HEK293 (cell line): ENCODE measurements around the gene MFSD11.
A peak's percentile ranks its signal among the peaks of the same experiment; 100 is the strongest.

Experiments
- KLF10 ChIP-seq: fragments of 450-650 bp; IDR thresholded peaks from 2 replicates; pipeline ENCODE4 v1.5.1; 2018; ENCODE audit warnings: missing biosample characterization, mild to moderate bottlenecking, missing genetic modification characterization
- OSR2 ChIP-seq: fragments of 450-650 bp; formaldehyde crosslinking; IDR thresholded peaks from 2 replicates; pipeline ENCODE4 v1.5.1; 2016; ENCODE audit warnings: missing biosample characterization, missing genetic modification characterization
- SCRT1 ChIP-seq: fragments of 450-650 bp; formaldehyde crosslinking; IDR thresholded peaks from 2 replicates; pipeline ENCODE4 v1.5.1; 2016; ENCODE audit warnings: missing biosample characterization, missing genetic modification characterization, borderline replicate concordance
- SP3 ChIP-seq: fragments of 450-650 bp; formaldehyde crosslinking; IDR thresholded peaks from 2 replicates; pipeline ENCODE4 v1.5.1; 2016; ENCODE audit warnings: missing biosample characterization, missing genetic modification characterization
- ZBTB21 ChIP-seq: fragments of 450-650 bp; formaldehyde crosslinking; IDR thresholded peaks from 2 replicates; pipeline ENCODE4 v1.5.1; 2017; ENCODE audit warnings: missing biosample characterization, missing genetic modification characterization
- ZFHX2 ChIP-seq: fragments of 450-650 bp; formaldehyde crosslinking; conservative IDR thresholded peaks from 2 replicates; pipeline ENCODE4 v1.5.1; 2016; ENCODE audit warnings: missing biosample characterization, missing genetic modification characterization
- ZIC2 ChIP-seq: fragments of 450-650 bp; formaldehyde crosslinking; IDR thresholded peaks from 2 replicates; pipeline ENCODE4 v1.5.1; 2016; ENCODE audit warnings: missing biosample characterization, missing genetic modification characterization
- ZNF174 ChIP-seq: fragments of 450-650 bp; formaldehyde crosslinking; IDR thresholded peaks from 2 replicates; pipeline ENCODE4 v1.5.0; 2017; ENCODE audit warnings: missing biosample characterization, mild to moderate bottlenecking, missing genetic modification characterization
- ZNF175 ChIP-seq: fragments of 450-650 bp; formaldehyde crosslinking; IDR thresholded peaks from 2 replicates; pipeline ENCODE4 v1.5.1; 2016; ENCODE audit warnings: missing biosample characterization, missing genetic modification characterization
- ZNF274 ChIP-seq, 2 experiments: fragments of 200-500 bp in 1 of 2; fragments of 450-650 bp in 1 of 2; sonication (Bioruptor generic) in 1 of 2; formaldehyde crosslinking in 1 of 2; IDR thresholded peaks; 2 replicates each; pipeline versions ENCODE4 v1.5.1 to v1.6.1; 2014 to 2016; ENCODE audit warnings: borderline replicate concordance in 1 of 2, inconsistent platforms in 1 of 2, low read length in 1 of 2, missing biosample characterization in 1 of 2, missing genetic modification characterization in 1 of 2
- ZNF292 ChIP-seq: fragments of 450-650 bp; formaldehyde crosslinking; IDR thresholded peaks from 2 replicates; pipeline ENCODE4 v1.5.1; 2016; ENCODE audit warnings: low read depth, missing biosample characterization, missing genetic modification characterization, borderline replicate concordance
- ZNF302 ChIP-seq: fragments of 450-650 bp; formaldehyde crosslinking; IDR thresholded peaks from 2 replicates; pipeline ENCODE4 v1.5.1; 2016; ENCODE audit warnings: missing biosample characterization, missing genetic modification characterization, low read depth
- ZNF341 ChIP-seq: fragments of 450-650 bp; formaldehyde crosslinking; IDR thresholded peaks from 2 replicates; pipeline ENCODE4; 2016; ENCODE audit warnings: low read depth, missing biosample characterization, missing genetic modification characterization
- ZNF366 ChIP-seq: fragments of 450-650 bp; formaldehyde crosslinking; conservative IDR thresholded peaks from 2 replicates; pipeline ENCODE4 v1.5.1; 2016; ENCODE audit warnings: missing biosample characterization, missing genetic modification characterization
- ZNF473 ChIP-seq: fragments of 450-650 bp; formaldehyde crosslinking; IDR thresholded peaks from 2 replicates; pipeline ENCODE4 v1.5.1; 2017; ENCODE audit warnings: missing biosample characterization, missing genetic modification characterization
- ZNF501 ChIP-seq: fragments of 450-650 bp; formaldehyde crosslinking; IDR thresholded peaks from 2 replicates; pipeline ENCODE4 v1.5.1; 2016; ENCODE audit warnings: missing biosample characterization, missing genetic modification characterization
- ZNF510 ChIP-seq: fragments of 450-650 bp; formaldehyde crosslinking; IDR thresholded peaks from 2 replicates; pipeline ENCODE4 v1.5.1; 2018; ENCODE audit warnings: mild to moderate bottlenecking, missing genetic modification characterization, missing biosample characterization; ENCODE audit not compliant: insufficient replicate concordance
- ZNF585B ChIP-seq: fragments of 450-650 bp; formaldehyde crosslinking; IDR thresholded peaks from 2 replicates; pipeline ENCODE4 v1.5.1; 2016; ENCODE audit warnings: missing biosample characterization, missing genetic modification characterization
- ZNF610 ChIP-seq: fragments of 450-650 bp; formaldehyde crosslinking; IDR thresholded peaks from 2 replicates; pipeline ENCODE4 v1.5.1; 2016; ENCODE audit warnings: missing biosample characterization, missing genetic modification characterization, borderline replicate concordance
- ZNF621 ChIP-seq: fragments of 450-650 bp; formaldehyde crosslinking; IDR thresholded peaks from 2 replicates; pipeline ENCODE4 v1.5.1; 2017; ENCODE audit warnings: missing biosample characterization, missing genetic modification characterization
- ZNF624 ChIP-seq: fragments of 450-650 bp; formaldehyde crosslinking; IDR thresholded peaks from 2 replicates; pipeline ENCODE4 v1.5.1; 2017; ENCODE audit warnings: missing biosample characterization, missing genetic modification characterization
- ZNF658 ChIP-seq: fragments of 450-650 bp; formaldehyde crosslinking; IDR thresholded peaks from 2 replicates; pipeline ENCODE4; 2016; ENCODE audit warnings: missing biosample characterization, missing genetic modification characterization
- ZNF677 ChIP-seq: fragments of 450-650 bp; IDR thresholded peaks from 2 replicates; pipeline ENCODE4 v1.5.0; 2018; ENCODE audit warnings: missing biosample characterization, mild to moderate bottlenecking, missing genetic modification characterization, moderate library complexity
- ZNF792 ChIP-seq: fragments of 450-650 bp; formaldehyde crosslinking; IDR thresholded peaks from 2 replicates; pipeline ENCODE4 v1.5.1; 2016; ENCODE audit warnings: missing biosample characterization, missing genetic modification characterization
- ZNF830 ChIP-seq: fragments of 450-650 bp; IDR thresholded peaks from 2 replicates; pipeline ENCODE4 v1.5.0; 2018; ENCODE audit warnings: missing biosample characterization, missing genetic modification characterization, low read depth, mild to moderate bottlenecking, moderate library complexity
- ZSCAN30 ChIP-seq: fragments of 450-650 bp; IDR thresholded peaks from 2 replicates; pipeline ENCODE4 v1.5.1; 2018; ENCODE audit warnings: missing biosample characterization, mild to moderate bottlenecking, missing genetic modification characterization, moderate library complexity
- TF ChIP-seq, protein P1 (sequence below): fragments of 450-650 bp; formaldehyde crosslinking; IDR thresholded peaks from 2 replicates; pipeline ENCODE4 v1.5.1; 2016; ENCODE audit warnings: missing biosample characterization, missing genetic modification characterization
- TF ChIP-seq, protein P2 (sequence below): fragments of 450-650 bp; formaldehyde crosslinking; IDR thresholded peaks from 2 replicates; pipeline ENCODE4 v1.5.1; 2016; ENCODE audit warnings: missing biosample characterization, missing genetic modification characterization
- TF ChIP-seq, protein P3 (sequence below): fragments of 450-650 bp; formaldehyde crosslinking; IDR thresholded peaks from 2 replicates; pipeline ENCODE4 v1.5.1; 2016; ENCODE audit warnings: missing biosample characterization, missing genetic modification characterization
- TF ChIP-seq, protein P4 (sequence below): IDR thresholded peaks from 2 replicates; pipeline ENCODE4 v1.6.1; 2011; ENCODE audit warnings: mild to moderate bottlenecking, low read depth, low read length, borderline replicate concordance

Gene MFSD11

DNA sequence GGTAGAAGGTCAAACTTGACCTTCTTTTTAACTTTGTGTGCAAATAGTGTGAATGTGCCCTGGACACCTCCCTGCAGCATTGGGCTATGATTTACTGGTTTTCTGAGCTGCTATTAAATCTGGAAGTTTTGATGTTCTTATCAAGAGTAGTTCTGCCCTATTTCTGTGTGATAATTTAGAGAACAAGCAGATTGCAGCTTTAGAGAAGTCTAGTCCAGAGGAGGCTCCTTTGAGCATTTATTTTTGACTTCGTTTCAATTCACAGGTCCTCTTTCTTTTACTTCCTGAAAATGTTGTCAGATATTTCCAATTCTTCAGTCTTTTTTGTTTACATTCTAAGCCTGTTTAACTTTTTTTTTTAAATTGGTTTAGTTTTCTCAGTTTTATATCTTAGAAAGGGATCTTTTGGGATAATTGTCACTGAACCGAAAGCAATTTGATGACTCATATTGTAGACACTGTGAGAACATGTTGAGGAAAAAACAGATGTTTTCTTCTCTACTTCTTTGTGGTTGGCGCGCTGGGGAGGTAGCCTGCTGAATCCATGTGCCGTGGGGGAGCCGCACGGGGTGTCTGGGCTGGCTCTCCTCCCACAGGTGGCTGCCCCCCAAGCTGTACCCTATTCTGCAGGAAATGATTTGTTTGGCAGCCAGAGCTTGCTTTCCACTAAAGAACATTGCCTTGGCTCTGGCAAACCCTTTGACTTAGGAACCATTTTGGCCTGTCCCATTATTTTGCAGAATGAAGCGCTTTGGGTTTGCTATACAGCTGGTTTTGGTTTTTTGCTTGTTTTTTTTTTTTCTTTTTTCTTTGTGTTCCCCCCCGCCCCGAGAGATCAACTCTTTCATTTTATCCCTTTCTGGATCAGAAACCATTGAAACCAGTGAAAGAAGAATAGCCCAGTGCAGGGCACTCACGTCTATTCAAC, 53.4 kb downstream of the MFSD11 start (continued):
- no peak for TF ChIP-seq ZNF175 (tag by site-specific recombination)
- no peak for TF ChIP-seq ZFHX2
- peak; percentile 48; the same call in 1 of the 2 replicates for TF ChIP-seq ZBTB21 (tag by site-specific recombination)
- TF ChIP-seq ZNF677 (tag by site-specific recombination), result no peak
- no peak for TF ChIP-seq ZNF792 (tag by site-specific recombination)
- TF ChIP-seq ZNF341 (tag by site-specific recombination), result peak; percentile 67
- TF ChIP-seq, protein P1, sequence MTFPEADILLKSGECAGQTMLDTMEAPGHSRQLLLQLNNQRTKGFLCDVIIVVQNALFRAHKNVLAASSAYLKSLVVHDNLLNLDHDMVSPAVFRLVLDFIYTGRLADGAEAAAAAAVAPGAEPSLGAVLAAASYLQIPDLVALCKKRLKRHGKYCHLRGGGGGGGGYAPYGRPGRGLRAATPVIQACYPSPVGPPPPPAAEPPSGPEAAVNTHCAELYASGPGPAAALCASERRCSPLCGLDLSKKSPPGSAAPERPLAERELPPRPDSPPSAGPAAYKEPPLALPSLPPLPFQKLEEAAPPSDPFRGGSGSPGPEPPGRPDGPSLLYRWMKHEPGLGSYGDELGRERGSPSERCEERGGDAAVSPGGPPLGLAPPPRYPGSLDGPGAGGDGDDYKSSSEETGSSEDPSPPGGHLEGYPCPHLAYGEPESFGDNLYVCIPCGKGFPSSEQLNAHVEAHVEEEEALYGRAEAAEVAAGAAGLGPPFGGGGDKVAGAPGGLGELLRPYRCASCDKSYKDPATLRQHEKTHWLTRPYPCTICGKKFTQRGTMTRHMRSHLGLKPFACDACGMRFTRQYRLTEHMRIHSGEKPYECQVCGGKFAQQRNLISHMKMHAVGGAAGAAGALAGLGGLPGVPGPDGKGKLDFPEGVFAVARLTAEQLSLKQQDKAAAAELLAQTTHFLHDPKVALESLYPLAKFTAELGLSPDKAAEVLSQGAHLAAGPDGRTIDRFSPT (tag by site-specific recombination), result no peak
- peak; percentile 33; the same call in 1 of the 2 replicates for TF ChIP-seq OSR2 (tag by site-specific recombination)
- no peak for TF ChIP-seq ZNF658
- TF ChIP-seq ZIC2 (tag by site-specific recombination), result peak; percentile 66
- TF ChIP-seq ZSCAN30 (tag by site-specific recombination), result no peak
- no peak for TF ChIP-seq ZNF621 (tag by site-specific recombination)
- TF ChIP-seq, protein P2, sequence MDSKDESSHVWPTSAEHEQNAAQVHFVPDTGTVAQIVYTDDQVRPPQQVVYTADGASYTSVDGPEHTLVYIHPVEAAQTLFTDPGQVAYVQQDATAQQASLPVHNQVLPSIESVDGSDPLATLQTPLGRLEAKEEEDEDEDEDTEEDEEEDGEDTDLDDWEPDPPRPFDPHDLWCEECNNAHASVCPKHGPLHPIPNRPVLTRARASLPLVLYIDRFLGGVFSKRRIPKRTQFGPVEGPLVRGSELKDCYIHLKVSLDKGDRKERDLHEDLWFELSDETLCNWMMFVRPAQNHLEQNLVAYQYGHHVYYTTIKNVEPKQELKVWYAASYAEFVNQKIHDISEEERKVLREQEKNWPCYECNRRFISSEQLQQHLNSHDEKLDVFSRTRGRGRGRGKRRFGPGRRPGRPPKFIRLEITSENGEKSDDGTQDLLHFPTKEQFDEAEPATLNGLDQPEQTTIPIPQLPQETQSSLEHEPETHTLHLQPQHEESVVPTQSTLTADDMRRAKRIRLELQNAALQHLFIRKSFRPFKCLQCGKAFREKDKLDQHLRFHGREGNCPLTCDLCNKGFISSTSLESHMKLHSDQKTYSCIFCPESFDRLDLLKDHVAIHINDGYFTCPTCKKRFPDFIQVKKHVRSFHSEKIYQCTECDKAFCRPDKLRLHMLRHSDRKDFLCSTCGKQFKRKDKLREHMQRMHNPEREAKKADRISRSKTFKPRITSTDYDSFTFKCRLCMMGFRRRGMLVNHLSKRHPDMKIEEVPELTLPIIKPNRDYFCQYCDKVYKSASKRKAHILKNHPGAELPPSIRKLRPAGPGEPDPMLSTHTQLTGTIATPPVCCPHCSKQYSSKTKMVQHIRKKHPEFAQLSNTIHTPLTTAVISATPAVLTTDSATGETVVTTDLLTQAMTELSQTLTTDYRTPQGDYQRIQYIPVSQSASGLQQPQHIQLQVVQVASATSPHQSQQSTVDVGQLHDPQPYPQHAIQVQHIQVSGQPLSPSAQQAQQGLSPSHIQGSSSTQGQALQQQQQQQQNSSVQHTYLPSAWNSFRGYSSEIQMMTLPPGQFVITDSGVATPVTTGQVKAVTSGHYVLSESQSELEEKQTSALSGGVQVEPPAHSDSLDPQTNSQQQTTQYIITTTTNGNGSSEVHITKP (tag by site-specific recombination), result peak; percentile 93
- no peak for TF ChIP-seq ZNF174 (tag by site-specific recombination)
- TF ChIP-seq ZNF473 (tag by site-specific recombination), result no peak
- TF ChIP-seq ZNF366 (tag by site-specific recombination), result peak; percentile 82; the same call in 1 of the 2 replicates
- TF ChIP-seq SP3 (tag by site-specific recombination), result 0 out of 2 replicates have a peak, but pooled peaks have one; percentile 10
- TF ChIP-seq ZNF292 (tag by site-specific recombination), result no peak
- TF ChIP-seq KLF10 (tag by site-specific recombination), result 0 out of 2 replicates have a peak, but pooled peaks have one; percentile 28
- TF ChIP-seq ZNF610 (tag by site-specific recombination), result no peak
- no peak for TF ChIP-seq ZNF830
- TF ChIP-seq SCRT1, result no peak
- 0 out of 2 replicates have a peak, but pooled peaks have one; percentile 22 for TF ChIP-seq ZNF302
- TF ChIP-seq, protein P3, sequence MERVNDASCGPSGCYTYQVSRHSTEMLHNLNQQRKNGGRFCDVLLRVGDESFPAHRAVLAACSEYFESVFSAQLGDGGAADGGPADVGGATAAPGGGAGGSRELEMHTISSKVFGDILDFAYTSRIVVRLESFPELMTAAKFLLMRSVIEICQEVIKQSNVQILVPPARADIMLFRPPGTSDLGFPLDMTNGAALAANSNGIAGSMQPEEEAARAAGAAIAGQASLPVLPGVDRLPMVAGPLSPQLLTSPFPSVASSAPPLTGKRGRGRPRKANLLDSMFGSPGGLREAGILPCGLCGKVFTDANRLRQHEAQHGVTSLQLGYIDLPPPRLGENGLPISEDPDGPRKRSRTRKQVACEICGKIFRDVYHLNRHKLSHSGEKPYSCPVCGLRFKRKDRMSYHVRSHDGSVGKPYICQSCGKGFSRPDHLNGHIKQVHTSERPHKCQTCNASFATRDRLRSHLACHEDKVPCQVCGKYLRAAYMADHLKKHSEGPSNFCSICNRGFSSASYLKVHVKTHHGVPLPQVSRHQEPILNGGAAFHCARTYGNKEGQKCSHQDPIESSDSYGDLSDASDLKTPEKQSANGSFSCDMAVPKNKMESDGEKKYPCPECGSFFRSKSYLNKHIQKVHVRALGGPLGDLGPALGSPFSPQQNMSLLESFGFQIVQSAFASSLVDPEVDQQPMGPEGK, result peak; percentile 71
- TF ChIP-seq ZNF274 (IDR thresholded peaks at IDR 0.05; ENCODE audit: low read length), result no peak
- no peak for TF ChIP-seq ZNF274 (tag by site-specific recombination; IDR thresholded peaks at IDR 0.05; ENCODE audit: borderline replicate concordance)
- 0 out of 2 replicates have a peak, but pooled peaks have one; percentile 29 for TF ChIP-seq ZNF501 (tag by site-specific recombination)
- no peak for TF ChIP-seq ZNF624
- TF ChIP-seq ZNF510 (tag by site-specific recombination), result peak; percentile 43
- no peak for TF ChIP-seq ZNF585B
- TF ChIP-seq, protein P4, sequence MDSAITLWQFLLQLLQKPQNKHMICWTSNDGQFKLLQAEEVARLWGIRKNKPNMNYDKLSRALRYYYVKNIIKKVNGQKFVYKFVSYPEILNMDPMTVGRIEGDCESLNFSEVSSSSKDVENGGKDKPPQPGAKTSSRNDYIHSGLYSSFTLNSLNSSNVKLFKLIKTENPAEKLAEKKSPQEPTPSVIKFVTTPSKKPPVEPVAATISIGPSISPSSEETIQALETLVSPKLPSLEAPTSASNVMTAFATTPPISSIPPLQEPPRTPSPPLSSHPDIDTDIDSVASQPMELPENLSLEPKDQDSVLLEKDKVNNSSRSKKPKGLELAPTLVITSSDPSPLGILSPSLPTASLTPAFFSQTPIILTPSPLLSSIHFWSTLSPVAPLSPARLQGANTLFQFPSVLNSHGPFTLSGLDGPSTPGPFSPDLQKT, result no peak
